Cardiac muscle cell (in vitro differentiated cells and primary cell): ENCODE results near the gene TERT. TPM values are rescaled to one million over a fixed set of nuclear protein-coding genes. Genes with fewer than 3 reads are reported as not detected.

Experiments
- DNase-seq, 2 donors: peaks; one replicate each; pipeline versions ENCODE4 v3.0.0 to v3.0.0-alpha.2; 2010 to 2017; ENCODE audit warnings: low read depth in 1 of 2, low spot score in 1 of 2
- H3K27ac ChIP-seq: fragments of 200-600 bp; sonication (generic); 2 replicates; pipeline ENCODE4 v1.5.1; 2016
- H3K27me3 ChIP-seq: fragments of 200-600 bp; sonication (generic); 2 replicates; pipeline ENCODE4 v1.6.0; 2016; ENCODE audit warnings: control low read depth
- H3K36me3 ChIP-seq: fragments of 200-600 bp; sonication (generic); 2 replicates; pipeline ENCODE4 v1.5.1; 2016; ENCODE audit warnings: control low read depth
- H3K4me1 ChIP-seq: fragments of 200-600 bp; sonication (generic); 2 replicates; pipeline ENCODE4 v1.8.1; 2017; ENCODE audit warnings: low read depth, mild to moderate bottlenecking, mixed run types
- H3K4me3 ChIP-seq: fragments of 200-600 bp; sonication (generic); 2 replicates; pipeline ENCODE4 v1.5.1; 2016; ENCODE audit warnings: mild to moderate bottlenecking
- H3K9me3 ChIP-seq: fragments of 200-600 bp; sonication (generic); 2 replicates; pipeline ENCODE4 v1.5.1; 2017; ENCODE audit warnings: low read depth, mild to moderate bottlenecking, control low read depth
- polyA plus RNA-seq: library from polyadenylated mRNA; unstranded; fragments of >200 nt; fragmentation: Nextera tagmentation; extraction: Ambion mirVana; gene quantifications from 2 replicates; pipeline ENCODE4 v1.2.1, GENCODE V29; 2016
- total RNA-seq: library from RNA; depleted of rRNA; stranded (reverse); fragments of >200 nt; gene quantifications from 2 replicates; pipeline ENCODE4 v1.2.3, GENCODE V29; 2016
- TF ChIP-seq, protein P1 (sequence below): IDR thresholded peaks from 2 replicates; pipeline ENCODE4 v1.5.1; 2012; ENCODE audit warnings: low read depth, mild to moderate bottlenecking, low read length

The TERT gene
- total and polyA plus RNA-seq, 2 experiments from 2014 or later, result 0.30 TPM; not detected in 1

DNA sequence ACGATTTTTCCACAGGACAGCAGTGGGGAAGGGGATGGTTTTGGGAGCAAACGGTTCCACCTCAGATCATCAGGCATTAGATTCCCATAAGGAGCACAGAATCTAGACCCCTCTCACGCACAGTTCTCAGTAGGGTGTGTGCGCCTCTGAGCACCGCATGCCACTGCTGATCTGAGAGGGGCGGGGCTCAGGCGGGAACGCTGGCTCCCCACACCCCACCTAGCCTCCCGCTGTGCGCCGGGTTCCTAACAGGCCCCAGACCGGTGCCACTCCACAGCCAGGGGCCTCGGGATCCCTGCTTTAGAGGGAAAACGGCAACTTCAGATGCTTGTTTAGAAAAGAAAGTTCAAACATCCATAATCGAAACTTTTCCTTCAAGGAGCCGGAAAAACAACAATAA, 20.4 kb downstream of the TERT start:
- TF ChIP-seq, protein P1, sequence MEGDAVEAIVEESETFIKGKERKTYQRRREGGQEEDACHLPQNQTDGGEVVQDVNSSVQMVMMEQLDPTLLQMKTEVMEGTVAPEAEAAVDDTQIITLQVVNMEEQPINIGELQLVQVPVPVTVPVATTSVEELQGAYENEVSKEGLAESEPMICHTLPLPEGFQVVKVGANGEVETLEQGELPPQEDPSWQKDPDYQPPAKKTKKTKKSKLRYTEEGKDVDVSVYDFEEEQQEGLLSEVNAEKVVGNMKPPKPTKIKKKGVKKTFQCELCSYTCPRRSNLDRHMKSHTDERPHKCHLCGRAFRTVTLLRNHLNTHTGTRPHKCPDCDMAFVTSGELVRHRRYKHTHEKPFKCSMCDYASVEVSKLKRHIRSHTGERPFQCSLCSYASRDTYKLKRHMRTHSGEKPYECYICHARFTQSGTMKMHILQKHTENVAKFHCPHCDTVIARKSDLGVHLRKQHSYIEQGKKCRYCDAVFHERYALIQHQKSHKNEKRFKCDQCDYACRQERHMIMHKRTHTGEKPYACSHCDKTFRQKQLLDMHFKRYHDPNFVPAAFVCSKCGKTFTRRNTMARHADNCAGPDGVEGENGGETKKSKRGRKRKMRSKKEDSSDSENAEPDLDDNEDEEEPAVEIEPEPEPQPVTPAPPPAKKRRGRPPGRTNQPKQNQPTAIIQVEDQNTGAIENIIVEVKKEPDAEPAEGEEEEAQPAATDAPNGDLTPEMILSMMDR, result no peak
- Histone ChIP-seq H3K36me3 (no peaks in the 10 kb centered on the region), H3K9me3 (no peaks in the 10 kb centered on the region), H3K27me3 (no peaks in the 10 kb centered on the region), H3K4me3 (no peak overlapping the region), H3K27ac (no peak overlapping the region), H3K4me1 (no peaks in the 10 kb centered on the region)
- no peak for DNase-seq

DNA sequence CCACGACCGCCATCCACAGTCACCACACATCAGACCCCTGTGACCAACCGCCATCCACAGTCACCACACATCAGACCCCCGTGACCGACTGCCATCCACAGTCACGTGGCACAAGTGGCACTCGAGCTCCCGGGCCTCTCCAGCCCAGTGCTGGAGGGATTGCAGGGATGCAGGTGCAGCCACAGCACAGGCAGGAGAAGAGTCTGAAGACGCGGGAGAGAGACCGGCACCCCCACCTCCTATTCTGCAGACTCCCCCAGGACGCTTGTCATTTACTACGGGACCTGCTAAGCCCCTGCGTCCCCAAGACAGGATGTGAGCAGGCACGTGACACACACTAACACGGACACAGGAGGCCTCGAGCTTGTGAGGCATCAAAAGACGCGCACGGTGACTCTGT, 21.1 kb downstream of the TERT start:
- Histone ChIP-seq H3K4me1 (no peaks in the 10 kb centered on the region), H3K36me3 (no peaks in the 10 kb centered on the region), H3K27ac (no peak overlapping the region), H3K4me3 (no peak overlapping the region), H3K9me3 (no peaks in the 10 kb centered on the region), H3K27me3 (no peaks in the 10 kb centered on the region)
- DNase-seq, result no peak
- TF ChIP-seq, protein P1, result no peak

DNA sequence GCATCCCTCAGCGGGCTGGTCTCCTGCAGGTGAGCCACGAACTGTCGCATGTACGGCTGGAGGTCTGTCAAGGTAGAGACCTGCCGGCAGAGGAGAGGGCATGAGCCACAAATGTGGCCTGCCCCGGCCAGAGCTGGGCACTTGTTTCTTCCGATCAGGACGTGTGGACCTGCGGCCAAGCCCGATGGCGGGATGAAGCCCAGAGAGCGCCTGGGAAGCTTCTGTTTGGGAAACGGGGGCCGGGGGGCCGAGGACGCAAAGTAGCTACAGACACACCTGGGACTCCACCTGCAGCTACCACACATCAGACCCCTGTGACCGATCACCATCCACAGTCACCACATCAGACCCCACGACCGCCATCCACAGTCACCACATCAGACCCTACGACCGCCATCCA, 22.7 kb downstream of the TERT start:
- Histone ChIP-seq H3K27ac (no peak overlapping the region), H3K9me3 (no peaks in the 10 kb centered on the region), H3K27me3 (no peaks in the 10 kb centered on the region), H3K4me1 (no peaks in the 10 kb centered on the region), H3K36me3 (no peaks in the 10 kb centered on the region), H3K4me3 (no peak overlapping the region)
- DNase-seq, result no peak
- TF ChIP-seq, protein P1, result no peak

DNA sequence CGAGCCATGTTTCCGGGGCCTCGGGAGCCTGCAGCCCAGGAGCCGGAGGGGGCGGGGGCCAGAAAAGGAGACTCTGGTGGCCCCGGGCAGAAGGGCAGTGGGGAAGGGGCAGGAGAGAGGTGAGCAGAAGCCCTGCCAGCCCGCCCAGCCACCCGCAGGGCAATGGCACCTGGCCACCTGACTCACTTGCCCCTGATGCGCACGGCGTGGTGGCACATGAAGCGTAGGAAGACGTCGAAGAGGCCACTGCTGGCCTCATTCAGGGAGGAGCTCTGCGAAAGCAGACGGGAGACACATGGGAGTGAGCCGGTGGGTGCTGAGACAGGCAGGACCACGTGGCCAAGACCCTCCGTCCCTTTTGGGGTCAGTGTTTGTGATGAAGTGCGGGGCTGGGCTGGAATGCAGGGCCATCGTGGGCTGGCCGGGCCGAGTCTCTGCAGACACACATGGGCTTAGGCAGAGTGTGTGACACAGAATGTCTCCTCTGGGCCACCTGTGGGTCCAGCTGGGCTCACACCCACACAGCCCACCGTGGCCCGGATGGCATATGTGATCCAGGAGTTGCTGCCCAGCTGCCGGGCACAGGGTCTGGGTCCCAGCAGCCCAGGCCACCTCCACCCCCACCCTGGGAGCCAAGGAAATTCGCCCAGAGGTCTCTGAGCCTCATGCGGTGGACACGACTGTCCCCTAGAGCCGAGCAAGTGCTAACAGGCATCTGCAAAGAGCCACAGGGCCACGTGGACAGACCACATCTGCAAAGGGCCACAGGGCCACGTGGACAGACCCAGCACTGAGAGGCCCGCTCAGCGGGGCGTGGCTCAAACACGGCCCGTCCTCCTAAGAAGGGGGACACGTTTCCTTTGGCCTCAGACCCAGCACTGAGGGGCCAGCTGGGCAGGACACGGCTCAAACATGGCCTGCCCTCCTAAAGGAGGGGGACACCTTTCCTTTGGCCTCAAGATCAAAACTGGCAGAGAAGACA, 23.6 kb downstream of the TERT start:
- no peaks in the 10 kb centered on the region for H3K36me3 ChIP-seq
- DNase-seq, result no peak
- H3K9me3 ChIP-seq, result no peaks in the 10 kb centered on the region
- no peaks in the 10 kb centered on the region for H3K27me3 ChIP-seq
- no peak overlapping the region for H3K27ac ChIP-seq
- no peaks in the 10 kb centered on the region for H3K4me1 ChIP-seq
- H3K4me3 ChIP-seq, result no peak overlapping the region
- TF ChIP-seq, protein P1, result no peak

DNA sequence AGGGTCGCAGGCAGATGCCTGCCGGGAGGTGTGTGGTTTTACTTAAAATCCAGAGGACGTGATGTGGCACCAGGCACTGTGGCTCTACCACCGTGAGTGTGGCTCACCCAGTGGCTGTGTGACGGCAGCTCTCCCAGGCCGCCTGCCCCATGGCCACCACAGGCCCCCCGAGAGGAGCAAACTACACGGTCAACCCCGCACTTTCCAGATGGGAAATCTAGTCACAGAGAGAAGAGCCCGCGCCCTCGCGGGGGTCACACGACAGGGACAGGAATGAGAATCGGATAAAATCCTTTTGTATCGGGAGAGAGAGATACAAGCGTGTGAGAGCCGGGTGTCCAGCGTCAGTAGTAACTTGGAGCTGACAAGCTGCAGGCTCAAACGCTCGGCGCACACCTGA, 24.4 kb downstream of the TERT start:
- Histone ChIP-seq H3K4me3 (no peak overlapping the region), H3K4me1 (no peaks in the 10 kb centered on the region), H3K9me3 (no peaks in the 10 kb centered on the region), H3K27ac (no peak overlapping the region), H3K36me3 (no peaks in the 10 kb centered on the region), H3K27me3 (no peaks in the 10 kb centered on the region)
- no peak for DNase-seq
- TF ChIP-seq, protein P1, result no peak
